Fibroblast of the aortic adventitia (primary cell): ENCODE measurements around the gene WBP1L. TPM values are rescaled to one million over a fixed set of nuclear protein-coding genes. Genes with fewer than 3 reads are reported as not detected.
A peak's percentile ranks its signal among the peaks of the same experiment; 100 is the strongest.
"Not testable (repeated sequence)": the region's sequence is repeated elsewhere in the genome, so short reads cannot be mapped to it uniquely, and the experiment has no call there.

Experiments
- DNase-seq: peaks from one replicate; pipeline ENCODE4 v3.0.0-alpha.2; 2010; ENCODE audit warnings: low read depth
- H3K4me3 ChIP-seq: 2 replicates; pipeline ENCODE4 v1.5.1; 2011; ENCODE audit warnings: low read depth, mild to moderate bottlenecking, control low read depth, low read length, moderate library complexity
- CTCF ChIP-seq: IDR thresholded peaks from 2 replicates; pipeline ENCODE4 v1.5.1; 2011; ENCODE audit warnings: mild to moderate bottlenecking, low read length, control low read depth, inconsistent platforms; ENCODE audit not compliant: insufficient read depth
- total RNA-seq: library from RNA; depleted of rRNA; stranded (reverse); fragments of >200 nt; gene quantifications from 2 replicates; pipeline ENCODE4 v1.2.3, GENCODE V29; 2012; ENCODE audit warnings: low replicate concordance

WBP1L gene
- total RNA-seq, 1 donor: 76.1 TPM

- no peak for DNase-seq
- H3K4me3 ChIP-seq: no peak within 1 kb of the TSS
- no peak for TF ChIP-seq CTCF
These were observed 93.5 kb downstream of the WBP1L start, which contains the start of gene CYP17A1 for GRCh38 chr10:102837230-102837721. CYP17A1 (minus strand) TSS chr10:102837413; CDS start chr10:102837361, 52 bp downstream.

DNA sequence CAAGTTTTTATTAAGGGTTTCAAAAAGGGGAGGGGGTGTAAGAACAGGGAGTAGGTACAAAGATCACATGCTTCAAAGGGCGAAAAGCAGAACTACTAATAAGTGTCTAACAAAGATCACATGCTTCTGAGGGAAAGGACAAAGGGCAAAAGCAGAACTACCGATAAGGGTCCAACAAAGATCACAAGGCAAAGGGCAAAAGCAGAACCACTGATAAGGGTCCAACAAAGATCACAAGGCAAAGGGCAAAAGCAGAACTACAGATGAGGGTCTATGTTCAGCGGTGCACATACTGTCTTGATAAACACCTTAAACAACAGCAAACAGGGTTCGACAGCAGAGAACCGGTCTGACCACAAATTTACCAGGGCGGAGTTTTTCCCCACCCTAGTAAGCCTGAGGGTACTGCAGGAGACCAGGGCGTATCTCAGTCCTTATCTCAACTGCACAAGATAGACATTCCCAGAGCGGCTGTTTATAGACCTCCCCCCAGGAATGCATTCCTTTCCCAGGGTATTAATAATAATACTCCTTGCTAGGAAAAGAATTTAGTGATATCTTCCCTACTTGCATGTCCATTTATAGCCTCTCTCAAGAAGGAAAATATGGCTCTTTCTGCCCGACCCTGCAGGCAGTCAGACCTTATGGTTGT, 94.7 kb downstream of the WBP1L start:
- H3K4me3 ChIP-seq, DNase-seq: not testable (repeated sequence)

GRCh38 chr10:102841827-102842345, 98.1 kb downstream of the WBP1L start:
- no peak for DNase-seq
- no peak for TF ChIP-seq CTCF
- H3K4me3 ChIP-seq: no peak overlapping the region

DNA sequence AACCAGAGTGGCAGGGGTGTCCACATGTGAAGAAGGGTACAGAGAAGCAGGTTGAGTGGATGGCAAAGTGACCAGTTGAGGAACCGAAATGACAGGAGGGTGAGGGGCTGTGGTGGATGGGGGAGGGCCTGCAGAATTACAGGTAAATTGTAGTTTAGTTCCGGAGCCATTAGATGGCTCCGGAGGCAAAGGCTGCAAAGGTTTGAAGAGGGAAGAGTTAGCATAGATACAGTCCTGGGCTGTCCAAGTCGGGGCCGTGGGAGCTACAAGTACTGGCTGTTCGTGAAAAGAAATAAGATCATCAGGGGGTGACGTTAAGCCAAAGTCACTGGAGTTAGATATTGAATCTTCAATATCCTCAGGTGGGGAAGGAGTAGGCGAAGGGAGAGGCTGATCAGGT, 99.4 kb downstream of the WBP1L start:
- not testable (repeated sequence) for H3K4me3 ChIP-seq

GRCh38 chr10:102844190-102844776, 100.5 kb downstream of the WBP1L start:
- H3K4me3 ChIP-seq: not testable (repeated sequence)

More for the DNA sequence above, 99.4 kb downstream of the WBP1L start:
- not testable (repeated sequence) for DNase-seq

GRCh38 chr10:102845352-102845902, 101.7 kb downstream of the WBP1L start:
- no peak for DNase-seq
- no peak for TF ChIP-seq CTCF
- no peak overlapping the region for H3K4me3 ChIP-seq

More at GRCh38 chr10:102844190-102844776, 100.5 kb downstream of the WBP1L start:
- DNase-seq: not testable (repeated sequence)

DNA sequence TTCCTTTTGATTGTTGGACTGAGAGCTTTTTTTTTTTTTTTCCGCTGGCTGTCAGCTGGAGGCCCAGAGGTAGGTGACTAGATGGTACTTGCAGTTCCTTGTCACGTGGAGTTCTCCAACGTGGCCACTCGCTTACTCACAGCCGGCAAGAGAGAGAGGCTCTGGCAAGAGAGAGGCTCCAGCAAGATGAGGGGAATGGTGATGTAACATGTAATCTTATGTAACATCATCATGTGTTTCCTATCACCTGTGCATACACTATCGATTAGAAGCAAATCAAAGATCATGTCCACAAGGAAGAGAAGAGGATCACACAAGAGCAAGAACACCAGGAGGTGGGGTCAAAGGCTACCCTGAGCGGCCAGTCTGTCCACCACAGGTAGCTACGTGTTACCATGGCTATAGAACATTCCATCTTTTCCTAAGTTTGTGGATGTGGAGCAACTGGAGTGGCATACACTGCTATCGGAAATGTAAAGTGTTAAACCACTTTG, 106.3 kb downstream of the WBP1L start:
- H3K4me3 ChIP-seq: no peak overlapping the region
- no peak for TF ChIP-seq CTCF
- DNase-seq: no peak

DNA sequence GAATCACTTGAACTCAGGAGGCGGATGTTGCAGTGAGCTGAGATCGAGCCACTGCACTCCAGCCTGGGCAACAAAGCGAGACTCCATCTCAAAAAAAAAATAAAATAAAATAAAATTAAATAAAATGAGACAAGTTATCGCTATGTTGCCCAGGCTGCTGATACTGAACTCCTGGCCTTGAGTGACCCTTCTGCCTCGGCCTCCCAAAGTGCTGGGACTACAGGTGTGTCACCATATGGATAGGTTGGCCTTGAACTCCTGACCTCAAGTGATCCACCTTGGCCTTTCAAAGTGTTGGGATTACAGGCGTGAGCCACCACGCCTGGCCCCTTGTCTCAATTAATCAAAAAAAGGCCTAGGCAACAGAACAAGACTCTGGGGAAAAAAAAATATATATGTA, 109.5 kb downstream of the WBP1L start:
- not testable (repeated sequence) for H3K4me3 ChIP-seq, DNase-seq

- H3K4me3 ChIP-seq: not testable (repeated sequence)
- DNase-seq: peak; percentile 95
These were observed 112.1 kb downstream of the WBP1L start for GRCh38 chr10:102855731-102856436.
